Islet of Langerhans (tissue), 1 donor: ENCODE measurements around the gene CACNA1C.

Source experiments
- FAIRE-seq: peaks from one replicate; lab custom pipeline; 2011; peaks lifted over from hg19 to GRCh38; lab: Jason Lieb, UNC

CACNA1C gene

GRCh38 chr12:2205996-2206395 lies 153.2 kb downstream of the CACNA1C start:
- FAIRE-seq: no peak

DNA sequence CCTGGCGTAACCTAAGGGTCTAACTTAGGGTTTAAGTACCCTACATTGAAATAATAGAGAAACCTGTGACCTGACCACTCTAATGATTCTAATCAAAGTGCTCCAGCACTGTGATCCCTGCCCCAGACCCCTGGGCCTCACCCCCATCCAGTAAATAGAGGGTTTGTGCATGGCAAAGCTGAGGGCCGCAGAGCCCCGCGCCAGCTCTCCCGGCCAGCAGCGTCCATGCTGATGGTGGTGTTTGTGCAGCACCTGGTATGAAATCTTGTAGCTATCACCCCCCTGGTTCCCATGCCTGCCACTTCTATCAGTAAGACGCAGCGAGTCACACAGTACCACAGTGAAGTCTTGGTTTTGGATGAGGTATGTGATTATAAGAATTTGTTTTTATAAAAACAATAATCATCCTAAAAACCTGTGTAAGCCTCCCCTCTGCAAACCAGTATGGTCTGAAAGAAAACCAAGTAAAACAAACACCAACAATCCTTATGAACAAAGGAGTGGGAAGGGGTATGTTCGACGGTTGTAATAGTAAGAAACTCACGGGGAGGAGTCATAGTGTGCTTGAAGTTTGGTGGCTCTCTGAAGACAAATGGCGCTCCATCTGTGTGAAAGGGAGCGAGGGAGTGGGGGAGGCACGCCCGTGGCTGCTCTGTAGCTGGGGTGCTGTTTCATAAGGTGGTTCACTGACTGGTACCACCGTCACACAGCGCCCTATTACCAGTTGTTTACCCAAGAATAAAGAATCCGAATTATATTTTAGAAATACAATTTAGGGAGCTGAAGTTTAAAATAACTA lies 156.2 kb downstream of the CACNA1C start:
- no peak for FAIRE-seq

GRCh38 chr12:2211119-2211518 lies 158.3 kb downstream of the CACNA1C start:
- FAIRE-seq: no peak

- no peak for FAIRE-seq
These were observed 159.8 kb downstream of the CACNA1C start for GRCh38 chr12:2212537-2212936.

GRCh38 chr12:2212971-2213869 lies 160.4 kb downstream of the CACNA1C start:
- peak; percentile 96 for FAIRE-seq

- FAIRE-seq: no peak
These were observed 161.6 kb downstream of the CACNA1C start for GRCh38 chr12:2214411-2214810.

DNA sequence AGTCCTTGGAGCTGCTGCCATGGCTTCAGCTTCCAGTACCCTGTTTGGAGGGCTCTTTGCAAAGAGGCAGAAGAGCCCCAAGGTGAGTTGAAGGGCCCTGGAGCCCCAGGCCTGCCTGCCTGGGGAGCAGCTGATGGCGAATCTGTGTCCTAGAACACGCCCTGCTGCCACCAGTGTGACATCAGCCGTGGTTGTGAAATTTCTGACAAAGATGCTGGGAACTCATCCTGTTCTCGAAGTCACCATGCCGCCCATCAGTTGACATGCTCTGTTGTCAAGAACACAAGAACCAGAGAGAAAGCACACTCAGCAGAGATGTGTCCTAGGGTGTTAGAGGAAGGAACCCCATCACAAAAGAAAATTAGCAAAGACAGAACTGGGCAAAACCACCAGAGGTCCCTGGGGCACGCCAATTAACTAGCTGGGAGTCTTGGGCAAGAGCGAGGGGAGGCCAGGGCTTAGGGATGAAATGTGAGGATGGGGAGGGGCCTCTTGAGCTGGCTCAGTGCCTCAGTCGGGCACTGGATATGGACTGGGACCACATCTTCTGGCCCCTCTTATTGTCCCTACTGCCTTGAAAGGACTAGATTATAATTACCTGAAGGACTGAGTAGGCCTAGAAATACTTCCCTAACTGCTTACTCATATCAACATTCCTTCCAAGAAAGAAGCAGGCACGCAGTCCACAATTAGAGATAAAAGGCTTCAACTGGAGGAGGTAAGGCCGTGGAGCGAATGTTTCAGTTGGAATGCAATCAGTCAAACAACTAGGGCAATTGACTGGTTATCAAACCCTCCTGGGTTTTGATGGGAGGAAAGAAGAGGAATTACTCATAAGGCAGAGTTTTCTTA lies 163.1 kb downstream of the CACNA1C start:
- FAIRE-seq: no peak

DNA sequence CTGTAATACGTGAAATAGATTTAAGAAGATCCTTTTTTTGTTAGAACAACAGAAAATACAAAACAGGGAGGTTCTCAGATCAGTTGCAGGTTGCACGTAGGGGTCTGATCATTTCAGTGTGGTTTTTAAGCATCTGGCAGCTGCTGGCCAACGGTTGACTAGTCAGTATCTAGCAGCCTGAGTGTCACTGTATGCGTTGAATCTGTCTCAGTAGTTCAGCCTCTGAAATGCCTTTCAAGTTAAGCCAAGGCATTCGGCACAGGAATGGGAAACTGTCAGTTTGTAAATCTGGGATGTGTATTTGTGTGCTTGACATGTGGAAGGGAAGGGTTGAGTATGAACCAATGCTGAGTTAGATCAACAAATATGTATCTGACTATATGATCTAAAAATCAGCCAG lies 165.9 kb downstream of the CACNA1C start:
- FAIRE-seq: no peak

- no peak for FAIRE-seq
These were observed 168.3 kb downstream of the CACNA1C start for GRCh38 chr12:2221030-2221621.

DNA sequence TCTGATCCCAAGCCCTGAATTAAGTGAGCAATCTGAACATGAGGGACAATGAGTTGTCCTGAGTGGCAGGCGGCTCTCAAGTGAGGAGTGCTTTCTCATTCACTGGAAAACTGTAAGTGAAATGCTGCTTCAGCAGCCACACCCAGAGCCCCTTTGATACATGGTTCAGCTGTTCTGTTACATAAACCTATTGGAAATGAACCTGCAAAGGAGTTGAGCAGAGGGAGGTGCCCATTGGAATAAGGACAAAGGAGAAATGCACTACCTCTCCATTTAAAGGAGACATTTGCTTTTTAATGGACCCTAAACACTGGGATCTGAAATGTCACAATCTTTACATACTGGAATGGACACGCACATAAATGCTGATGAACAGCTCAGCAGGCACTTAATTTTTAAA lies 169.9 kb downstream of the CACNA1C start:
- no peak for FAIRE-seq

- no peak for FAIRE-seq
These were observed 172.2 kb downstream of the CACNA1C start for GRCh38 chr12:2224961-2225360.

GRCh38 chr12:2225696-2226095 lies 172.9 kb downstream of the CACNA1C start:
- FAIRE-seq: no peak

- no peak for FAIRE-seq
These were observed 173.9 kb downstream of the CACNA1C start for GRCh38 chr12:2226641-2227040.

DNA sequence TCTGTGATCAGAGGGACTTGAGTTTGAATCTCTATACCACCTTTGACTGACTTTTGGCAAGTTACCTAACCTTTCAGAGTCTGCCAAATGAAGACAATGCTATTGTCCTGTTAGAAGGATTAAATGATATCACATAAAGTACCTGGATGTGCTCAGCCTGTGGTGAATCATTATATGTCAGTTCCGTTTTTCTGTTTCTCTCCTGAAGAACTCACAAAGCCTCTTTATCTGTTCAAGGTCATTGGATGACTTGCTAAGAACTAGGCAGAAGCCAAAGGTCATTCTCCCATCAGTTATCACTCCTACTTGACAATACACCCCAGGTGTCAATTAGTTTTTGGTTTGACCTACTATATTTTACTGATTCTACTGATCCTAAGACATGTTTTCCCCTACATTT lies 174.6 kb downstream of the CACNA1C start:
- no peak for FAIRE-seq

GRCh38 chr12:2228535-2228934 lies 175.7 kb downstream of the CACNA1C start:
- no peak for FAIRE-seq

GRCh38 chr12:2229661-2230539 lies 177.1 kb downstream of the CACNA1C start:
- no peak for FAIRE-seq

DNA sequence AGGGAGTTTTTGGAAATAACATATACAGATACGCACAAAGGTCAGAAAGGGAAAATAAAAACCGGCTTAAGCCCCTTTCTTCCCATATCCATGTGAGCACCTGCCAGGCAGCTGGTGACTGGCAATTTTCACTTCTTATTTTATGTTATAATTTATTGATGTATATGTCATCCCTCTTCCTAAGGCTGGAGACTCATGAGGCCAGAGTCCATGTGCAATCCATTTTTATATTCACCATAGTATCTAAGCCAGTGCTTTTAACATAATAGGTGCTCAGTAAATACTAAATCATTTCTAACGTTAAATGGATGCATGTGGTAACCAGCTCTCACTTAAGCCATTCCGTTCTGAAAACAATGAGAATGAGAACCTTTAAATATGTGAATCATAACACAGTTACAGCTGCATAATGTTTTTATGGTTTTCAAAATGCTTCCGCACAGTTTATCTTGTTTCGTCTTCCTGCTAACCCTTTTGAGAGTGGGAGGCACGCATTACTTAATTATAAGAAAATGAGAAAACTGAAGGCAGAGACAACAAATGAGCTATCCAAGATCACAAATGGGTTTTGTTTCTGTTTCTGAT lies 178.3 kb downstream of the CACNA1C start:
- FAIRE-seq: no peak

- FAIRE-seq: peak; percentile 30
These were observed 179.2 kb downstream of the CACNA1C start for GRCh38 chr12:2231956-2232355.

- FAIRE-seq: no peak
These were observed 180.2 kb downstream of the CACNA1C start for GRCh38 chr12:2233034-2233433.

DNA sequence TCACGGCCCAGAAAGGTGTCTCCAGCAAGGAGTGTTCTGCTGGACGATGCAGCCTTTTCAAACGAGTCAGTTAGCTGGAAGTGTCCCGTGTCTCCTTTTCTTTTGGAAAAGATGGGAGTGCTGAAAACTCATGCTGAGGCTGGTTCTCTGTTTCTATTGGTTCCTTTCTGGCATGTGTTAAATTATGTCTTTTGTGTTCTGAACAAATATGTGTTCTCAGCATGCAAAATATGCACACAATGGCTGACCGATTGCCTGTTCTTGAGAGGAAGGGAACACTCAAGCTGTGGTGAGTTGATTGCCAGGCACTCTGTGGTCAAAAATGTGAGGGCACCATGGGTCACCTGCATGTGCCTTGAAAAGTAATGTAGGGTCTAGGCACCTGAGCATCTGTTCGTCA lies 181.3 kb downstream of the CACNA1C start:
- no peak for FAIRE-seq
